ENCODE measurements around the gene PSKH1.

PSKH1 gene

DNA sequence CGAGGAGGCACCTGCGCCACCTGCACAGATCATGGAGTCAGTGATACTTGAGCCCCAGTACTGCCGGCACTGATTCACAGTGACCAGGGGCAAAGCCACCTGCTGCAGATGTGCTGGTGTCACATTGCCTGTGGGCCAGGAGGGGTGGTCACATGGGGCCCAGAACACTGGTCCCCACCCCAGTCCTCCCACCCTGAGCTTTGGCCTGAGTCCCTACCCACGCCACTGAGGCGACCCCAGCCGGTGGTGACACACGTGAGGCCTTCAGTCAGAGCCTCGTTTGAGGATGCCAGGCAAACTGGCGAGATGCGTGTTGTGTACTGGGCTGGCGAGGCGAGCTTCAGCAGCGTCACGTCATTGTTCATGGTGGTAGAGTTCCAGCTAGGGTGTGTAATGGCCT is 37.1 kb downstream of the PSKH1 start:
- TF ChIP-seq, protein P1, sequence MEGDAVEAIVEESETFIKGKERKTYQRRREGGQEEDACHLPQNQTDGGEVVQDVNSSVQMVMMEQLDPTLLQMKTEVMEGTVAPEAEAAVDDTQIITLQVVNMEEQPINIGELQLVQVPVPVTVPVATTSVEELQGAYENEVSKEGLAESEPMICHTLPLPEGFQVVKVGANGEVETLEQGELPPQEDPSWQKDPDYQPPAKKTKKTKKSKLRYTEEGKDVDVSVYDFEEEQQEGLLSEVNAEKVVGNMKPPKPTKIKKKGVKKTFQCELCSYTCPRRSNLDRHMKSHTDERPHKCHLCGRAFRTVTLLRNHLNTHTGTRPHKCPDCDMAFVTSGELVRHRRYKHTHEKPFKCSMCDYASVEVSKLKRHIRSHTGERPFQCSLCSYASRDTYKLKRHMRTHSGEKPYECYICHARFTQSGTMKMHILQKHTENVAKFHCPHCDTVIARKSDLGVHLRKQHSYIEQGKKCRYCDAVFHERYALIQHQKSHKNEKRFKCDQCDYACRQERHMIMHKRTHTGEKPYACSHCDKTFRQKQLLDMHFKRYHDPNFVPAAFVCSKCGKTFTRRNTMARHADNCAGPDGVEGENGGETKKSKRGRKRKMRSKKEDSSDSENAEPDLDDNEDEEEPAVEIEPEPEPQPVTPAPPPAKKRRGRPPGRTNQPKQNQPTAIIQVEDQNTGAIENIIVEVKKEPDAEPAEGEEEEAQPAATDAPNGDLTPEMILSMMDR (conservative IDR thresholded peaks at IDR 0.05; ENCODE audit: low read length) = no peak
- no peak for DNase-seq (ENCODE audit: low read depth)

DNA sequence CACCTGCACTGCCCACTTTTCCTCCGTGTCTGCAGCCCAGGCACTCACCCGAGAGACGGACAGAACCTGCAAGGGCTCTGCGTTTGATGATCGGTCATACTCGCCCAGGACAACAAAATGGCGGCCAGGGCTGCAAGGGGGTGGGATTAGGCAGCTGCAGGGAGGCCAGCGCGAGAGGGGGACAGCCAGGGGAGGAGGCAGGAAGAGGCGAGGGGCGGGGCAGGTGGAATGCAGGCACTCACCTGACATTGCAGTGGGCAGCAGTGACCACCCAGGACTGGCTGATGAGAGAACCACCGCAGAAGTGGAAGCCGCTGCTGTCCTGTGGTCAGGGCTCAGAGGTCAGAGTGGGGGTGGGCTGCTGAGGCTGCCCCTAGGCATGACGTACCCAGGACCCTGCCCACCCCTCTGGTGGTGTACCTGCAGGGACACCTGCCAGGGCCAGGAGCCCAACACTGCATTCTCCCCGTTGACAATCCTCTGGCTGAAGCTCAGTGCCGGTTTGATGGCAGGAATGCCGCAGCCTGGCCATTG is 37.7 kb downstream of the PSKH1 start:
- TF ChIP-seq, protein P1 (conservative IDR thresholded peaks at IDR 0.05; ENCODE audit: low read length) = no peak
- H3K4me3 ChIP-seq (ENCODE audit: low read length) = no peak overlapping the region
- no peak for DNase-seq (ENCODE audit: low read depth)

More for the DNA sequence above, 37.1 kb downstream of the PSKH1 start:
- no peak overlapping the region for H3K4me3 ChIP-seq (ENCODE audit: low read length)

DNA sequence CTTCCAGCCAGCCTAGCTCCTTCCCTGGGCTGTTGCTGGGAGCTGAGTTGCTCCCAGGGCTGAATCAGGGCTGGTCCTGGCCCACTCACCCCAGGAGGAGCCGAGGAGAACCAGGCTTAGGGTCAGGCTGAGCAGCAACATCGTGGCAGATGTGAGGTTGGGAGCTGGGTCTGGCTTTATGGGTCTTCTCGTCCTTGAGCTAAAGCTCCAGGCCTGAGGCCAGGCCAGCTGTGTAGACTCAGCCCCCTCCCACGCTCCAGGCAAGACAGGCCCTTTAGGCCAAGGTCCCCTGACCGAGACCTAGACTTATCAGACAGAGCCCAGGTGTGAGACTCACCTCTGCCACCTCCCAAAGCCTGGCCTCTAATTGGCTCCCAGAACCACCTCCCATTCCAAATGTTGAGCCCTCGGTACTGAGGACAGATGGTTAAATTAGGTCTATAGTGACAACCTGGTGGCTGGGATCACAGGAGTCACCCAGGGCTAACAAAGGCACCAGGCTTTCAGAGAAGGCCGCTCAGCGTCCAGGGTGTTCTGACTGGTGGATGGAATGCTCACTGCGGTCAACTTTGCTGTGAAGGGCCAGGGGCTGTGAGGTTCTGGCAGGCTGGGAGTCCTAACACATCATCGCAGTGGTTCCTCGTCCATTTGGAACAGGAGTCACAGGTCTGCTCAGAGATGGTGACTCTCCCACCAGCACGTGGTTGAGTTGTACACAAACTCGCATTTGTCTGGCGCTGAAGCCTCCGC is 38.8 kb downstream of the PSKH1 start, which contains the start of gene CTRL:
Gene CTRL (minus strand): TSS at position 151 of the 750 bp plus-strand sequence. CDS start 10 bp downstream, at position 141.
- DNase-seq (ENCODE audit: low read depth) = no peak
- H3K4me3 ChIP-seq (ENCODE audit: low read length) = no peak within 1 kb of the TSS
- TF ChIP-seq, protein P1 (conservative IDR thresholded peaks at IDR 0.05; ENCODE audit: low read length) = peak; percentile 28

DNA sequence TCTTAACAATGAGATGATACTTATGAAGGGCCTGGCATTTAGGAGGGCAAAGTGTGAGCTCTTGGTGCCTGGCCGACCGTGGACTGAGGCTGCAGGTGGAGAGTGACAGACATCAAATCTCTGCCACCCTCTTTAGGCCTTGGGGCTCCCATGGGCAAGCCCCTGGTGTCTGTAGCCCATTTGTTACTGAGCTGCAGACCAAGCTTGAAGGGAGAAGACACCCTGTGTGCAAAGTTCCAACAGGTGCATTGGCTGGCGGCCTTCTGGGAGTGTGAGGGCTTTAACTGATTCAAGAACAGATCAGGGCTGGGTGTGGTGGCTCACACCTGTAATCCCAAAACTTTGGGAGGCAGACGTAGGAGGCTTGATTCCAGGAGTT is 39.4 kb downstream of the PSKH1 start:
- DNase-seq (ENCODE audit: low read depth) = no peak
- TF ChIP-seq, protein P1 (conservative IDR thresholded peaks at IDR 0.05; ENCODE audit: low read length) = no peak
- no peak overlapping the region for H3K4me3 ChIP-seq (ENCODE audit: low read length)

DNA sequence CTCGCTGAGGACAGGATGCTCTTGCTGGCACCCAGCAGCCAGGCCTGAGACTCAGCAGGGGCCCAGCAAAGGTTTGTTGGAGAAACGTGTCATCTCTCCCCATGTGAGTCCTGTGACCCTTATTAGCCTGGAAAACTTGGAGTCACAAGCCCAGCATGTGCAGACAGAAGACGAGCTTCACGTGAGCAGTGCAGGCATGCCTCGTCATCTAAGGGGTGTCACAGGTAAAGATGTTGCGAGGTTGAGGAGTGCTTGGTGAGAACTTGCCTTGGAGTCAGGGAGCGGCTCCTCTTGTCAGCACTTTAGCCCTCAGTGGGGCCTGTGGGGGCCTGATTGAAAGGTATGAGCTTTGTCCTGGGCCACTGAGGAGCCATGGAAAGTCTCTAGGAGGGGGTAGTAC is 40.8 kb downstream of the PSKH1 start:
- no peak overlapping the region for H3K4me3 ChIP-seq (ENCODE audit: low read length)
- DNase-seq (ENCODE audit: low read depth) = no peak
- TF ChIP-seq, protein P1 (conservative IDR thresholded peaks at IDR 0.05; ENCODE audit: low read length) = no peak

DNA sequence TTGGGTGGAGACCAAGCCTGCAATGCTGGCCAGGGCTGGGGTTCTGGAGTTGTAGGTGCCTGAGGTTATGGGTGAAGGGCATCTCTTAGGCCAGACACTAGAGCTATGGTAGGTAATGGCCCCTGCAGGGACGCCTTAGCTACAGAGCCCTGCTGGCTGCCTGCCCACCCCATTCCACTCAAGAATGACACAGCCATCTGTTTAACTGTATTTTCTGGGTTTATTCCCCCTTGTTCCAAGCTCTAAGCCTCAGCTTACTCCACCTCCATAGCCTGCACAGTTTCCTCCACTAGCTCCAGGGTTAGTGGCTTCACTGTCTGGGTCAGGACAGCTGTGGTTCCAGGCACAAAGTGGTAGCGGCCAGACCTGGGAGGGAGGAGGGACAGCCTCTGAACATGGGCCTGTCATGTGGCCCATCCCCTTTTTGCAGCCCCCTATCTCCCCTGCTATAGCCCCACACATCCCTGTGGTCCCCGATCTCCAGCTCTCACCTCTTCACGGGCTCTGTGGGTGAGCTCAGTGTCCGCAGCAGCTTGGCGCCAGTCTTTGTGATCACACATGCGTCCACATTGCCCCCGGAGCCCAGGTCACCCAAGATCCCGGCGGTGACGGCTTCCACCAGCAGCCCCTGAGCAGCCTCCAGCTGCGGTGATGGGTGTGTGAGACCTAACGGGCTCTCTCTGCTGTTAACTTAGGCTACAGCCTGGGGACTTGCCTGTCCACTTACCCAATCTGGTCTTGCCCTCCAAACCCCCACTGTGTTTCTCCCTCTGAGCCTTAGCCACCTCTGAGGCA is 41.4 kb downstream of the PSKH1 start:
- no peak for DNase-seq (ENCODE audit: low read depth)
- TF ChIP-seq, protein P1 (conservative IDR thresholded peaks at IDR 0.05; ENCODE audit: low read length) = no peak
- peak overlapping the region; percentile 98 for H3K4me3 ChIP-seq (ENCODE audit: low read length)

All from AG10803 (cell line).